GM20431 (cell line): ENCODE data around the gene ERAL1.
"Not testable (repeated sequence)": the region's sequence is repeated elsewhere in the genome, so short reads cannot be mapped to it uniquely, and the experiment has no call there.

Source experiments
- in situ Hi-C: fragments of 300-500 bp; cut with MseI, MboI; formaldehyde crosslinking; loops from one replicate; pipeline ENCODE4 v1.15.0; 2020; ENCODE audit warnings: low sequenced_read_pairs; ENCODE audit not compliant: unreplicated experiment

Gene ERAL1

GRCh38 chr17:28854457-28855335 lies at the start of gene ERAL1:
Gene ERAL1 (plus strand): TSS chr17:28855016. CDS start chr17:28855035, 19 bp downstream.
- in situ Hi-C loops, result no loop called here

- in situ Hi-C loops, result no loop called here
These were observed 46.7 kb upstream of the ERAL1 start for GRCh38 chr17:28807925-28808634.

GRCh38 chr17:28810437-28810836 lies 44.4 kb upstream of the ERAL1 start:
- in situ Hi-C loops, result no loop called here

GRCh38 chr17:28811651-28812090 lies 43.1 kb upstream of the ERAL1 start:
- in situ Hi-C loops, result no loop called here

- in situ Hi-C loops, result no loop called here
These were observed 42.6 kb upstream of the ERAL1 start for GRCh38 chr17:28812091-28812747.

GRCh38 chr17:28812748-28813377 lies 42.0 kb upstream of the ERAL1 start:
- in situ Hi-C loops, result no loop called here

GRCh38 chr17:28816540-28816939 lies 38.3 kb upstream of the ERAL1 start:
- in situ Hi-C loops, result no loop called here

- in situ Hi-C loops, result no loop called here
These were observed 36.0 kb upstream of the ERAL1 start for GRCh38 chr17:28818819-28819221.

GRCh38 chr17:28819582-28819981 lies 35.2 kb upstream of the ERAL1 start:
- in situ Hi-C loops, result no loop called here

GRCh38 chr17:28827672-28828071 lies 27.1 kb upstream of the ERAL1 start:
- in situ Hi-C loops, result no loop called here

GRCh38 chr17:28828294-28829040 lies 26.3 kb upstream of the ERAL1 start:
- in situ Hi-C loops, result no loop called here

- in situ Hi-C loops, result no loop called here
These were observed 20.4 kb upstream of the ERAL1 start for GRCh38 chr17:28834420-28834819.

- in situ Hi-C loops, result not testable (repeated sequence)
These were observed 18.3 kb upstream of the ERAL1 start for GRCh38 chr17:28836541-28836940.

- in situ Hi-C loops, result no loop called here
These were observed 15.6 kb upstream of the ERAL1 start for GRCh38 chr17:28839221-28839620.

- in situ Hi-C loops, result no loop called here
These were observed 12.9 kb upstream of the ERAL1 start for GRCh38 chr17:28841901-28842281.

- in situ Hi-C loops, result no loop called here
These were observed 12.4 kb upstream of the ERAL1 start, which contains the start of gene FAM222B for GRCh38 chr17:28842282-28843012. Gene FAM222B (minus strand): TSS chr17:28842790. CDS start chr17:28766667, 76,123 bp downstream.

GRCh38 chr17:28843816-28844148 lies 11.0 kb upstream of the ERAL1 start:
- in situ Hi-C loops, result no loop called here

GRCh38 chr17:28846231-28846630 lies 8.6 kb upstream of the ERAL1 start:
- in situ Hi-C loops, result no loop called here

GRCh38 chr17:28846699-28847098 lies 8.1 kb upstream of the ERAL1 start:
- in situ Hi-C loops, result not testable (repeated sequence)
